Measurements from ENCODE around the gene USP35.

The USP35 gene

GRCh38 chr11:78202733-78203167 is 14.0 kb downstream of the USP35 start:
- no peak for TF ChIP-seq EZH2 (IDR thresholded peaks at IDR 0.05; ENCODE audit: borderline replicate concordance, low read length)
- no peak for TF ChIP-seq CTCF (IDR thresholded peaks at IDR 0.05; ENCODE audit: low read length)
- H3K9me2 ChIP-seq (ENCODE audit: low read depth, low read length) = no peaks in the 10 kb centered on the region
- no peak overlapping the region for H3K4me3 ChIP-seq (ENCODE audit: low read depth, low read length, poor library complexity, severe bottlenecking)
- no peak overlapping the region for H3K9ac ChIP-seq (ENCODE audit: low read length)
- no peaks in the 10 kb centered on the region for H3F3A ChIP-seq (ENCODE audit: insufficient read depth, low read length)
- no peak overlapping the region for H3K27ac ChIP-seq (ENCODE audit: low read depth, low read length, poor library complexity, severe bottlenecking)
- H3K79me2 ChIP-seq (ENCODE audit: insufficient read depth, low read length) = no peaks in the 10 kb centered on the region
- H3K9me3 ChIP-seq (ENCODE audit: low read length) = no peaks in the 10 kb centered on the region
- peaks cover 6% of the 10 kb centered on the region for H3K4me1 ChIP-seq (ENCODE audit: insufficient read depth, low read length, severe bottlenecking)
- H4K20me1 ChIP-seq (ENCODE audit: insufficient read depth, low read length) = no peaks in the 10 kb centered on the region
- no peak overlapping the region for H3K4me2 ChIP-seq (ENCODE audit: low read length)
- H3K36me3 ChIP-seq (ENCODE audit: insufficient read depth, low read length) = no peaks in the 10 kb centered on the region
- no peak overlapping the region for H2AFZ ChIP-seq (ENCODE audit: low read length)
- H3K27me3 ChIP-seq (ENCODE audit: insufficient read depth, low read length) = no peaks in the 10 kb centered on the region

GRCh38 chr11:78203184-78203583 is 14.5 kb downstream of the USP35 start:
- Histone ChIP-seq H3K9me2 (ENCODE audit: low read depth, low read length) (no peaks in the 10 kb centered on the region), H3K27me3 (ENCODE audit: insufficient read depth, low read length) (no peaks in the 10 kb centered on the region), H3K9ac (ENCODE audit: low read length) (no peak overlapping the region), H3F3A (ENCODE audit: insufficient read depth, low read length) (no peaks in the 10 kb centered on the region), H2AFZ (ENCODE audit: low read length) (no peak overlapping the region), H3K36me3 (ENCODE audit: insufficient read depth, low read length) (no peaks in the 10 kb centered on the region), H3K4me3 (ENCODE audit: low read depth, low read length, poor library complexity, severe bottlenecking) (no peak overlapping the region), H3K4me2 (ENCODE audit: low read length) (no peak overlapping the region), H3K79me2 (ENCODE audit: insufficient read depth, low read length) (no peaks in the 10 kb centered on the region), H3K4me1 (ENCODE audit: insufficient read depth, low read length, severe bottlenecking) (peaks cover 6% of the 10 kb centered on the region), H4K20me1 (ENCODE audit: insufficient read depth, low read length) (no peaks in the 10 kb centered on the region), H3K9me3 (ENCODE audit: low read length) (no peaks in the 10 kb centered on the region), H3K27ac (ENCODE audit: low read depth, low read length, poor library complexity, severe bottlenecking) (no peak overlapping the region)
- TF ChIP-seq CTCF (IDR thresholded peaks at IDR 0.05; ENCODE audit: low read length) = no peak
- TF ChIP-seq EZH2 (IDR thresholded peaks at IDR 0.05; ENCODE audit: borderline replicate concordance, low read length) = no peak

GRCh38 chr11:78205256-78205655 is 16.5 kb downstream of the USP35 start:
- H3K79me2 ChIP-seq (ENCODE audit: insufficient read depth, low read length) = no peaks in the 10 kb centered on the region
- H3K9me3 ChIP-seq (ENCODE audit: low read length) = no peaks in the 10 kb centered on the region
- H3K36me3 ChIP-seq (ENCODE audit: insufficient read depth, low read length) = no peaks in the 10 kb centered on the region
- no peak overlapping the region for H3K4me2 ChIP-seq (ENCODE audit: low read length)
- H4K20me1 ChIP-seq (ENCODE audit: insufficient read depth, low read length) = no peaks in the 10 kb centered on the region
- H2AFZ ChIP-seq (ENCODE audit: low read length) = no peak overlapping the region
- H3K9ac ChIP-seq (ENCODE audit: low read length) = no peak overlapping the region
- H3K9me2 ChIP-seq (ENCODE audit: low read depth, low read length) = no peaks in the 10 kb centered on the region
- H3F3A ChIP-seq (ENCODE audit: insufficient read depth, low read length) = no peaks in the 10 kb centered on the region
- no peak overlapping the region for H3K4me3 ChIP-seq (ENCODE audit: low read depth, low read length, poor library complexity, severe bottlenecking)
- H3K27me3 ChIP-seq (ENCODE audit: insufficient read depth, low read length) = no peaks in the 10 kb centered on the region
- TF ChIP-seq EZH2 (IDR thresholded peaks at IDR 0.05; ENCODE audit: borderline replicate concordance, low read length) = no peak
- no peak for TF ChIP-seq CTCF (IDR thresholded peaks at IDR 0.05; ENCODE audit: low read length)
- peaks cover 6% of the 10 kb centered on the region for H3K4me1 ChIP-seq (ENCODE audit: insufficient read depth, low read length, severe bottlenecking)
- no peak overlapping the region for H3K27ac ChIP-seq (ENCODE audit: low read depth, low read length, poor library complexity, severe bottlenecking)
